ENCODE data around the gene HIP1R.

DNA sequence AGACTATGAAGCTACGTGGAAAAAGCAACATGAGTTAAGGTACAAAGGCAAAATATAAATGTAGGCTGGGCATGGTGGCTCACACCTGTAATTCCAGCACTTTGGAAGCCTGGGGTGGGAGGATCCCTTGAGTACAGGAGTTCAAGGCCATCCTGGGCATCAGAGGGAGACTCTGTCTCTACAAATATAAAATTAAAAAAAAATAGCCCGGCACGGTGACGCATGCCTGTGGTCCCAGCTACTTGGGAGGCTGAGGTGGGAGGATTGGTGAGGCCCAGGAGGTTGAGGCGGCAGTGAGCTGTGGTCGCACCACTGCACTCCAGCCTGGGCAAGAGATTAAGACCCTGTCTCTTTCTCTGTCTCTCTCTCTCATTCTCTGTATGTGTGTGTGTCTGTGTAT, 64.6 kb downstream of the HIP1R start:
- TF ChIP-seq, protein P1, sequence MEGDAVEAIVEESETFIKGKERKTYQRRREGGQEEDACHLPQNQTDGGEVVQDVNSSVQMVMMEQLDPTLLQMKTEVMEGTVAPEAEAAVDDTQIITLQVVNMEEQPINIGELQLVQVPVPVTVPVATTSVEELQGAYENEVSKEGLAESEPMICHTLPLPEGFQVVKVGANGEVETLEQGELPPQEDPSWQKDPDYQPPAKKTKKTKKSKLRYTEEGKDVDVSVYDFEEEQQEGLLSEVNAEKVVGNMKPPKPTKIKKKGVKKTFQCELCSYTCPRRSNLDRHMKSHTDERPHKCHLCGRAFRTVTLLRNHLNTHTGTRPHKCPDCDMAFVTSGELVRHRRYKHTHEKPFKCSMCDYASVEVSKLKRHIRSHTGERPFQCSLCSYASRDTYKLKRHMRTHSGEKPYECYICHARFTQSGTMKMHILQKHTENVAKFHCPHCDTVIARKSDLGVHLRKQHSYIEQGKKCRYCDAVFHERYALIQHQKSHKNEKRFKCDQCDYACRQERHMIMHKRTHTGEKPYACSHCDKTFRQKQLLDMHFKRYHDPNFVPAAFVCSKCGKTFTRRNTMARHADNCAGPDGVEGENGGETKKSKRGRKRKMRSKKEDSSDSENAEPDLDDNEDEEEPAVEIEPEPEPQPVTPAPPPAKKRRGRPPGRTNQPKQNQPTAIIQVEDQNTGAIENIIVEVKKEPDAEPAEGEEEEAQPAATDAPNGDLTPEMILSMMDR (IDR thresholded peaks at IDR 0.05) = no peak
- TF ChIP-seq ZFX (IDR thresholded peaks at IDR 0.05; ENCODE audit: borderline replicate concordance) = no peak
